BE2C (cell line): ENCODE data around the gene MAN2B1.

Source experiments
- DNase-seq: peaks from one replicate; pipeline ENCODE4 v3.0.0-alpha.2; 2020
- H3K27me3 ChIP-seq: fragments of 250-450 bp; sonication (Bioruptor Pico); 2 replicates; pipeline ENCODE4 v1.5.1; 2020; ENCODE audit warnings: mild to moderate bottlenecking
- H3K36me3 ChIP-seq: fragments of 250-450 bp; sonication (Bioruptor Pico); 2 replicates; pipeline ENCODE4 v1.5.1; 2020; ENCODE audit warnings: mild to moderate bottlenecking
- H3K4me1 ChIP-seq: fragments of 250-450 bp; sonication (Bioruptor Pico); 2 replicates; pipeline ENCODE4 v1.5.1; 2020
- H3K4me3 ChIP-seq: 2 replicates; pipeline ENCODE4 v1.5.1; 2011; ENCODE audit warnings: low read depth, low read length
- H3K9me3 ChIP-seq: fragments of 250-450 bp; sonication (Bioruptor Pico); 2 replicates; pipeline ENCODE4 v1.5.1; 2020
- TF ChIP-seq, protein P1 (sequence below): IDR thresholded peaks from 2 replicates; pipeline ENCODE4 v1.5.1; 2012; ENCODE audit warnings: mild to moderate bottlenecking, low read depth, low read length

Gene MAN2B1

GRCh38 chr19:12656899-12657571 lies 9.5 kb downstream of the MAN2B1 start:
- no peaks in the 10 kb centered on the region for H3K4me1 ChIP-seq
- no peaks in the 10 kb centered on the region for H3K9me3 ChIP-seq
- H3K4me3 ChIP-seq, result no peak overlapping the region
- no peak for DNase-seq
- H3K36me3 ChIP-seq, result peaks cover 3% of the 10 kb centered on the region; the same call in 1 of the 2 replicates
- TF ChIP-seq, protein P1, sequence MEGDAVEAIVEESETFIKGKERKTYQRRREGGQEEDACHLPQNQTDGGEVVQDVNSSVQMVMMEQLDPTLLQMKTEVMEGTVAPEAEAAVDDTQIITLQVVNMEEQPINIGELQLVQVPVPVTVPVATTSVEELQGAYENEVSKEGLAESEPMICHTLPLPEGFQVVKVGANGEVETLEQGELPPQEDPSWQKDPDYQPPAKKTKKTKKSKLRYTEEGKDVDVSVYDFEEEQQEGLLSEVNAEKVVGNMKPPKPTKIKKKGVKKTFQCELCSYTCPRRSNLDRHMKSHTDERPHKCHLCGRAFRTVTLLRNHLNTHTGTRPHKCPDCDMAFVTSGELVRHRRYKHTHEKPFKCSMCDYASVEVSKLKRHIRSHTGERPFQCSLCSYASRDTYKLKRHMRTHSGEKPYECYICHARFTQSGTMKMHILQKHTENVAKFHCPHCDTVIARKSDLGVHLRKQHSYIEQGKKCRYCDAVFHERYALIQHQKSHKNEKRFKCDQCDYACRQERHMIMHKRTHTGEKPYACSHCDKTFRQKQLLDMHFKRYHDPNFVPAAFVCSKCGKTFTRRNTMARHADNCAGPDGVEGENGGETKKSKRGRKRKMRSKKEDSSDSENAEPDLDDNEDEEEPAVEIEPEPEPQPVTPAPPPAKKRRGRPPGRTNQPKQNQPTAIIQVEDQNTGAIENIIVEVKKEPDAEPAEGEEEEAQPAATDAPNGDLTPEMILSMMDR, result no peak
- no peaks in the 10 kb centered on the region for H3K27me3 ChIP-seq

GRCh38 chr19:12655546-12655945 lies 11.0 kb downstream of the MAN2B1 start:
- H3K4me1 ChIP-seq, result no peaks in the 10 kb centered on the region
- no peak for DNase-seq
- H3K4me3 ChIP-seq, result no peak overlapping the region
- TF ChIP-seq, protein P1, result no peak
- no peaks in the 10 kb centered on the region for H3K9me3 ChIP-seq
- peaks cover 3% of the 10 kb centered on the region; the same call in 1 of the 2 replicates for H3K36me3 ChIP-seq
- H3K27me3 ChIP-seq, result no peaks in the 10 kb centered on the region

- no peak overlapping the region for H3K4me3 ChIP-seq
- no peaks in the 10 kb centered on the region; the same call in 1 of the 2 replicates for H3K9me3 ChIP-seq
- TF ChIP-seq, protein P1, result no peak
- no peaks in the 10 kb centered on the region for H3K27me3 ChIP-seq
- H3K36me3 ChIP-seq, result peaks cover 3% of the 10 kb centered on the region; the same call in 1 of the 2 replicates
- H3K4me1 ChIP-seq, result no peaks in the 10 kb centered on the region
- DNase-seq, result no peak
Measured at GRCh38 chr19:12652219-12652618, 14.3 kb downstream of the MAN2B1 start.

GRCh38 chr19:12649941-12650340 lies 16.6 kb downstream of the MAN2B1 start:
- no peaks in the 10 kb centered on the region for H3K36me3 ChIP-seq
- no peaks in the 10 kb centered on the region; the same call in 1 of the 2 replicates for H3K9me3 ChIP-seq
- TF ChIP-seq, protein P1, result no peak
- no peak overlapping the region for H3K4me3 ChIP-seq
- DNase-seq, result no peak
- no peaks in the 10 kb centered on the region for H3K27me3 ChIP-seq
- H3K4me1 ChIP-seq, result no peaks in the 10 kb centered on the region

- no peak overlapping the region for H3K4me3 ChIP-seq
- TF ChIP-seq, protein P1, result no peak
- H3K9me3 ChIP-seq, result no peaks in the 10 kb centered on the region; the same call in 1 of the 2 replicates
Measured at GRCh38 chr19:12648088-12648487, 18.5 kb downstream of the MAN2B1 start.

GRCh38 chr19:12647490-12648071 lies 19.0 kb downstream of the MAN2B1 start:
- no peak overlapping the region for H3K4me3 ChIP-seq

More at GRCh38 chr19:12648088-12648487, 18.5 kb downstream of the MAN2B1 start:
- Histone ChIP-seq H3K4me1 (no peaks in the 10 kb centered on the region), H3K36me3 (no peaks in the 10 kb centered on the region), H3K27me3 (no peaks in the 10 kb centered on the region)
- DNase-seq, result no peak

More at GRCh38 chr19:12647490-12648071, 19.0 kb downstream of the MAN2B1 start:
- H3K9me3 ChIP-seq, result no peaks in the 10 kb centered on the region; the same call in 1 of the 2 replicates
- H3K4me1 ChIP-seq, result no peaks in the 10 kb centered on the region
- DNase-seq, result peak; percentile 68
- TF ChIP-seq, protein P1, result no peak
- no peaks in the 10 kb centered on the region for H3K27me3 ChIP-seq
- no peaks in the 10 kb centered on the region for H3K36me3 ChIP-seq
